NT2/D1 (cell line): ENCODE data around the gene EPHA4.

Source experiments
- YY1 ChIP-seq: IDR thresholded peaks from 2 replicates; pipeline ENCODE4 v1.6.1; 2011; ENCODE audit not compliant: insufficient read length, insufficient read depth
- ZNF274 ChIP-seq: IDR thresholded peaks from 2 replicates; pipeline ENCODE4 v1.6.1; 2011; ENCODE audit warnings: mild to moderate bottlenecking, low read depth, low read length

DNA sequence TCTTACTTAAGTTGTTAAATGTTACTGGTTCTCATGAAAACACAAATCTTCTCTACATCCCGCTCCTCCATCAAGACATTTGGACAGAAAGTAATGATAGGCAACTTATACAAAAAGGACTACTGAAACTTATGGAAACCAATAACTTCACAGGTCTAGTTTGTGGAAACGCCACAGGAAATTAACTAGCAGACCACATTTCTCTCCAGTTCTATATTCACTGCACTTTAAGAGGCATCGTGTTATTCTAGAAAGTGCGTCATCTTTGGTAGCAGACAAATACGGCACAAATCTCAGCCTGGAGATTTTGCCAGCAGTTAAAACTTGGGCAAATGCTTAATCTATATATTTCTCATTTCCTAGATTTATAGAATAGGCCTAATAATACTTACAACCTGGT lies 164.3 kb downstream of the EPHA4 start:
- TF ChIP-seq ZNF274, result no peak
- no peak for TF ChIP-seq YY1
